SK-N-MC (cell line): ENCODE results near the gene ACOXL.

Experiments
- DNase-seq: peaks from one replicate; pipeline ENCODE4 v3.0.0-alpha.2; 2011; ENCODE audit warnings: low read depth, low spot score
- H3K27ac ChIP-seq: fragments of 200-600 bp; sonication (generic); 2 replicates; pipeline ENCODE4 v1.5.1; 2016; ENCODE audit warnings: mixed run types
- H3K36me3 ChIP-seq: fragments of 200-600 bp; sonication (generic); 2 replicates; pipeline ENCODE4 v1.6.1; 2017; ENCODE audit warnings: antibody characterized with exemption, low read length, mixed read lengths; ENCODE audit not compliant: insufficient read depth
- H3K4me3 ChIP-seq: fragments of 200-600 bp; sonication (generic); 2 replicates; pipeline ENCODE4 v1.5.1; 2016
- H3K9ac ChIP-seq: fragments of 200-600 bp; sonication (generic); 2 replicates; pipeline ENCODE4 v1.8.0; 2017; ENCODE audit warnings: mixed run types, mixed read lengths; ENCODE audit not compliant: insufficient read length
- H3K9me3 ChIP-seq: fragments of 200-600 bp; sonication (generic); 2 replicates; pipeline ENCODE4 v1.6.1; 2017; ENCODE audit warnings: low read depth, mild to moderate bottlenecking, antibody characterized with exemption, low read length, moderate library complexity, mixed read lengths
- EZH2 ChIP-seq: fragments of 200-600 bp; sonication (generic); IDR thresholded peaks from one replicate; pipeline ENCODE4 v1.6.1; 2017; ENCODE audit warnings: antibody characterized with exemption
- FOXP2 ChIP-seq: optimal IDR thresholded peaks from 2 replicates; pipeline ENCODE3; 2011; ENCODE audit warnings: mild to moderate bottlenecking, moderate library complexity; ENCODE audit not compliant: insufficient read depth; ENCODE audit errors: extremely low read length, control extremely low read depth
- POLR2AphosphoS5 ChIP-seq: IDR thresholded peaks from 2 replicates; pipeline ENCODE4 v1.6.1; 2012; ENCODE audit warnings: mild to moderate bottlenecking, low read depth, low read length, borderline replicate concordance

The ACOXL gene

GRCh38 chr2:110843959-110844510 is 111.7 kb downstream of the ACOXL start:
- TF ChIP-seq FOXP2 (no peak), POLR2AphosphoS5 (no peak), EZH2 (no peak)
- Histone ChIP-seq H3K4me3 (no peak overlapping the region), H3K9me3 (no peaks in the 10 kb centered on the region), H3K36me3 (no peaks in the 10 kb centered on the region), H3K9ac (no peak overlapping the region), H3K27ac (no peak overlapping the region)
- no peak for DNase-seq

GRCh38 chr2:110847651-110848050 is 115.3 kb downstream of the ACOXL start:
- TF ChIP-seq POLR2AphosphoS5 (no peak), FOXP2 (no peak), EZH2 (no peak)
- no peaks in the 10 kb centered on the region for H3K9me3 ChIP-seq
- H3K9ac ChIP-seq: no peak overlapping the region
- DNase-seq: no peak
- no peaks in the 10 kb centered on the region for H3K36me3 ChIP-seq
- no peak overlapping the region for H3K27ac ChIP-seq
- H3K4me3 ChIP-seq: no peak overlapping the region

- Histone ChIP-seq H3K9ac (no peak overlapping the region), H3K36me3 (no peaks in the 10 kb centered on the region), H3K9me3 (no peaks in the 10 kb centered on the region), H3K4me3 (no peak overlapping the region), H3K27ac (no peak overlapping the region)
- no peak for TF ChIP-seq EZH2
- TF ChIP-seq FOXP2: no peak
- no peak for TF ChIP-seq POLR2AphosphoS5
- DNase-seq: no peak
Observed at GRCh38 chr2:110848071-110848470, 115.7 kb downstream of the ACOXL start.

- Histone ChIP-seq H3K36me3 (no peaks in the 10 kb centered on the region), H3K4me3 (no peak overlapping the region), H3K9ac (no peak overlapping the region), H3K9me3 (no peaks in the 10 kb centered on the region), H3K27ac (no peak overlapping the region)
- TF ChIP-seq FOXP2 (no peak), POLR2AphosphoS5 (no peak), EZH2 (no peak)
- DNase-seq: no peak
Observed at GRCh38 chr2:110848519-110849030, 116.2 kb downstream of the ACOXL start.

GRCh38 chr2:110851531-110851930 is 119.2 kb downstream of the ACOXL start:
- Histone ChIP-seq H3K4me3 (no peak overlapping the region), H3K27ac (no peak overlapping the region), H3K9me3 (no peaks in the 10 kb centered on the region), H3K9ac (no peak overlapping the region), H3K36me3 (no peaks in the 10 kb centered on the region)
- TF ChIP-seq POLR2AphosphoS5: no peak
- no peak for TF ChIP-seq FOXP2
- TF ChIP-seq EZH2: no peak
- DNase-seq: no peak

- no peak for DNase-seq
- Histone ChIP-seq H3K9me3 (no peaks in the 10 kb centered on the region), H3K27ac (no peak overlapping the region), H3K4me3 (no peak overlapping the region), H3K36me3 (no peaks in the 10 kb centered on the region), H3K9ac (no peak overlapping the region)
- TF ChIP-seq POLR2AphosphoS5: no peak
- no peak for TF ChIP-seq EZH2
- no peak for TF ChIP-seq FOXP2
Observed at GRCh38 chr2:110852051-110852450, 119.7 kb downstream of the ACOXL start.

GRCh38 chr2:110852541-110853263 is 120.3 kb downstream of the ACOXL start:
- H3K27ac ChIP-seq: no peak overlapping the region
- no peaks in the 10 kb centered on the region for H3K9me3 ChIP-seq
- no peaks in the 10 kb centered on the region for H3K36me3 ChIP-seq
- no peak overlapping the region for H3K4me3 ChIP-seq
- H3K9ac ChIP-seq: no peak overlapping the region
- DNase-seq: no peak
- TF ChIP-seq EZH2: no peak
- TF ChIP-seq POLR2AphosphoS5: no peak
- TF ChIP-seq FOXP2: no peak

GRCh38 chr2:110853516-110853915 is 121.1 kb downstream of the ACOXL start:
- DNase-seq: no peak
- no peak overlapping the region for H3K9ac ChIP-seq
- TF ChIP-seq POLR2AphosphoS5: no peak
- TF ChIP-seq FOXP2: no peak
- no peak for TF ChIP-seq EZH2
- no peak overlapping the region for H3K27ac ChIP-seq
- H3K4me3 ChIP-seq: no peak overlapping the region
- H3K36me3 ChIP-seq: no peaks in the 10 kb centered on the region
- no peaks in the 10 kb centered on the region for H3K9me3 ChIP-seq

- TF ChIP-seq POLR2AphosphoS5 (no peak), EZH2 (no peak), FOXP2 (no peak)
- no peaks in the 10 kb centered on the region for H3K36me3 ChIP-seq
- DNase-seq: no peak
- H3K9ac ChIP-seq: no peak overlapping the region
- H3K27ac ChIP-seq: no peak overlapping the region
- H3K4me3 ChIP-seq: no peak overlapping the region
- H3K9me3 ChIP-seq: no peaks in the 10 kb centered on the region
Observed at GRCh38 chr2:110853948-110854347, 121.6 kb downstream of the ACOXL start.
